ENCODE measurements around the gene FIBIN. TPM values are rescaled to one million over a fixed set of nuclear protein-coding genes. Genes with fewer than 3 reads are reported as not detected.

FIBIN gene
- total and polyA plus RNA-seq, 2 experiments from 2014 or later, result 36.5 to 36.7 TPM

DNA sequence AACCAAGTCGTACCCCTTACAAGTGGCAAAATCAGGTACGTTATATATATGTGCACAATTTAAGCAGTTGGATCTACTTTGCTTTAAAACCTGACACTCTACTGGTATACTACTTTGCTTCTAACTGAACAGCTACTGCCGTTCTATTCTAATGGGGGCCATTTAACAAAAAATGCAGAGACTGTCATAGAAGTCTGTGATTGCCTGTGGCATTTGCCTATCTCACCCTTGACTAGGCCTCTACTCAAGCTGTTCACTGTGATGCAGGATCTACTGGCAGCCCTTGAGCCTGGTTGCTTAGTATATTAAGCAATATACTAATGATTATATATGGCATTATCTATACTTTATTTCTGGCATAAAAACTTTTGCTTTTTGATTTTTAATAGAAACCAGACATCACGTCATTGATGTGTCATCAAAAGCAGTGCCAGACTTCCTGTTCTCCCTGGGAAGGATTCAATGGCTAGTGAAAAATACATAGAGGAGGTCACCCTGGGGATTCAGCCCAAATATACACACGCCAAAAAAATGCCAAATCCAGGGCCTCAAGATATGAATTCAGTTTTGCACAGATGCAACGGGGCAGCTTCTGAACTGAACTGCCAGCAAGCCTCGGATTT is 40.0 kb upstream of the FIBIN start:
- Histone ChIP-seq H3K4me1 (ENCODE audit: insufficient read depth) (peaks cover 14% of the 10 kb centered on the region), H2AFZ (no peak overlapping the region), H3K27me3 (no peaks in the 10 kb centered on the region), H4K20me1 (ENCODE audit: insufficient read depth, poor library complexity, severe bottlenecking) (no peaks in the 10 kb centered on the region), H3K9me2 (replicated peaks; ENCODE audit: insufficient read depth) (no peaks in the 10 kb centered on the region), H3K27ac (no peak overlapping the region), H3K4me2 (no peak overlapping the region), H3K9me3 (ENCODE audit: low read depth) (no peaks in the 10 kb centered on the region), H3K4me3 (no peak overlapping the region), H3K36me3 (replicated peaks; ENCODE audit: insufficient read depth, low read depth) (no peaks in the 10 kb centered on the region), H3K79me2 (no peaks in the 10 kb centered on the region)
- DNase-seq (ENCODE audit: low spot score), result no peak
- TF ChIP-seq EZH2phosphoT487 (IDR thresholded peaks at IDR 0.05; ENCODE audit: low read depth, severe bottlenecking, unreplicated experiment), result no peak
- no peak for TF ChIP-seq EZH2 (IDR thresholded peaks at IDR 0.05; ENCODE audit: borderline replicate concordance)
- no peak for TF ChIP-seq CTCF (IDR thresholded peaks at IDR 0.05; ENCODE audit: poor library complexity)
- 86% methylated on average over 7 of the region's 7 CpGs for WGBS (ENCODE audit: low lambda C conversion rate, missing lambda C conversion rate)

DNA sequence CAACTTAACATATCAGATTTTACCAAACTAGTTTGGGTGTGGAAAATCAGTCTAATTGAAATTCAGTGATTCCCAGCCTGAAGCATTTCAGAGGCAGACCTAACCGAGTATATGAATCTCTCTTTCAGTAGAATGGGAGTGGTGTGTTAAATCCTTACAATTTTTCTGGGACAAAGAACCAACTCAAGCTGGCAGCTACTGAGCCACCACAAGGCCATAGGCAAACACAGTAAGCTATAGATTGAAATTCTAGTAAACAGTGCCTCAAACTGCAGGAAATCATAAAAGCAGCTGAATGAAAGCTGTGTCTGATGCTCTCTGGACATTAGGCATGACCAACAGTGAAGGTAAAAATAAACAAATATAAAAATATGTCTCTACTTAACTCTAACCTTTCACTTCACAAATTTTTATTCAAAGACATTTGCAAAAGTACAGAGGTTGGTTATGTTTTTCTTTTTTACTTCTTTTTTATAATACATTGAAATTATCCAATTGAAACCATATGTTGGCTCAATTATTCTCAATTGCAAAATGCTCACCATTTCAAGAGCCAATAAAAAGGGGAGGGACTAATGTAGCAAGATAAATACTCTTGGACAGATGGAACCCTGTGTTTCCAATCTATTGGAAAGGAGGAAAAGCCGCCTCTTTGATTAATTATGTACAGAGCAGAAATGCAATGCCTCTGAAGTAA is 35.8 kb upstream of the FIBIN start:
- H3K79me2 ChIP-seq, result no peaks in the 10 kb centered on the region
- H3K27ac ChIP-seq, result peak overlapping the region; percentile 4
- H3K9me2 ChIP-seq (replicated peaks; ENCODE audit: insufficient read depth), result no peaks in the 10 kb centered on the region
- TF ChIP-seq CTCF (IDR thresholded peaks at IDR 0.05; ENCODE audit: poor library complexity), result no peak
- no peak for TF ChIP-seq EZH2 (IDR thresholded peaks at IDR 0.05; ENCODE audit: borderline replicate concordance)
- TF ChIP-seq EZH2phosphoT487 (IDR thresholded peaks at IDR 0.05; ENCODE audit: low read depth, severe bottlenecking, unreplicated experiment), result no peak
- H2AFZ ChIP-seq, result no peak overlapping the region
- peaks cover 14% of the 10 kb centered on the region for H3K4me1 ChIP-seq (ENCODE audit: insufficient read depth)
- no peaks in the 10 kb centered on the region for H3K27me3 ChIP-seq
- no peak overlapping the region for H3K4me3 ChIP-seq
- no peak for DNase-seq (ENCODE audit: low spot score)
- no peaks in the 10 kb centered on the region for H3K36me3 ChIP-seq (replicated peaks; ENCODE audit: insufficient read depth, low read depth)
- no peaks in the 10 kb centered on the region for H3K9me3 ChIP-seq (ENCODE audit: low read depth)
- 49% methylated on average over 2 of the region's 2 CpGs for WGBS (ENCODE audit: low lambda C conversion rate, missing lambda C conversion rate)
- peak overlapping the region; percentile 17 for H3K4me2 ChIP-seq
- no peaks in the 10 kb centered on the region for H4K20me1 ChIP-seq (ENCODE audit: insufficient read depth, poor library complexity, severe bottlenecking)

DNA sequence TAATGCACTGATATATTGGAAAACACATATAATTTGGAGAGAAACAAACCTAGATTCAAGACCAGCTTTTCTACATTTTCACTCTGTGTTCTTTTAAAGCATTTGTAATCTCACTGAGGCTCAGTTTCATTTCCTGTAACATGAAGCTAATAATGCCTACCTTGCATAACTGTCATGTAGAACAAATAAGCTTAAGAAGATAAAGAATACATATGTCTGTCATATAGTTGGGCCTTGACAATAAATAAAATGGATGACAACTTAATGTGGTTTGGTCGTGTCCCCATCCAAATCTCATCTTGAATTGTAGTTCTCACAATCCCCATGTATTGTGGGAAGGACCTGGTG is 35.2 kb upstream of the FIBIN start:
- no peaks in the 10 kb centered on the region for H3K79me2 ChIP-seq
- TF ChIP-seq EZH2phosphoT487 (IDR thresholded peaks at IDR 0.05; ENCODE audit: low read depth, severe bottlenecking, unreplicated experiment), result no peak
- TF ChIP-seq CTCF (IDR thresholded peaks at IDR 0.05; ENCODE audit: poor library complexity), result no peak
- no peak for TF ChIP-seq EZH2 (IDR thresholded peaks at IDR 0.05; ENCODE audit: borderline replicate concordance)
- no peak for DNase-seq (ENCODE audit: low spot score)
- H3K4me2 ChIP-seq, result no peak overlapping the region
- H3K9me2 ChIP-seq (replicated peaks; ENCODE audit: insufficient read depth), result no peaks in the 10 kb centered on the region
- H2AFZ ChIP-seq, result no peak overlapping the region
- H3K4me3 ChIP-seq, result no peak overlapping the region
- peaks cover 14% of the 10 kb centered on the region for H3K4me1 ChIP-seq (ENCODE audit: insufficient read depth)
- H3K36me3 ChIP-seq (replicated peaks; ENCODE audit: insufficient read depth, low read depth), result no peaks in the 10 kb centered on the region
- H4K20me1 ChIP-seq (ENCODE audit: insufficient read depth, poor library complexity, severe bottlenecking), result no peaks in the 10 kb centered on the region
- H3K9me3 ChIP-seq (ENCODE audit: low read depth), result no peaks in the 10 kb centered on the region
- H3K27ac ChIP-seq, result peak overlapping the region; percentile 4
- 65% methylated on average over 1 of the region's 1 CpG for WGBS (ENCODE audit: low lambda C conversion rate, missing lambda C conversion rate)
- no peaks in the 10 kb centered on the region for H3K27me3 ChIP-seq

All from hepatocyte (in vitro differentiated cells).